HG03354 (cell line): ENCODE data around the gene SUN5.

Source experiments
- ATAC-seq: cut with Tn5 transposase; IDR thresholded peaks from one replicate; pipeline ENCODE4 v1.9.1; 2021; ENCODE audit warnings: mild to moderate bottlenecking; ENCODE audit not compliant: unreplicated experiment, poor library complexity, severe bottlenecking

The SUN5 gene

DNA sequence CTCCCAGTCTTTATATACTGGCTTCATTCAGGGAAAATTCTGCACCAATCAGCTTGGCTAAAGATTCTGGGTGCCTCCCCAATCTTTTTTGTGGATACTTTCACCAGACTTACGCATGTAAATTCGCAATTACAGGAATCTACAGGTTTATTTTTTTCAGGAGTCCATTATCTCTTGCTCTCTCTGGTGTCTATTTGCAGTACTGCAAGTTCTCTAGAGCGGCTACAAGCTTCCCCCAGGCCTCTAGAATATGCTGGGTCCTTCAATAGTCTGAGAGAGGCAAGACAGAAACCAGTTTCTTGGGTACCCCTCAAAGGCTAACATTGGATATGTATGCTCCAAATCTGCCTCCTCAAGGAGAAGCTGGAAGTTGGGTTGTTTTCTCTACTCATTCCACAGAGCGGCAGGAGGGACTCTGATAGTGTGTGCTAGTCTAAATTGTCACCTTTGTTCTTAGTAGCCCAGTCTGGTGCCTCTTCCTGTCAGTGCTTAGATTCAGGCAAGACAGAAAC is 58.5 kb downstream of the SUN5 start:
- no peak for ATAC-seq

DNA sequence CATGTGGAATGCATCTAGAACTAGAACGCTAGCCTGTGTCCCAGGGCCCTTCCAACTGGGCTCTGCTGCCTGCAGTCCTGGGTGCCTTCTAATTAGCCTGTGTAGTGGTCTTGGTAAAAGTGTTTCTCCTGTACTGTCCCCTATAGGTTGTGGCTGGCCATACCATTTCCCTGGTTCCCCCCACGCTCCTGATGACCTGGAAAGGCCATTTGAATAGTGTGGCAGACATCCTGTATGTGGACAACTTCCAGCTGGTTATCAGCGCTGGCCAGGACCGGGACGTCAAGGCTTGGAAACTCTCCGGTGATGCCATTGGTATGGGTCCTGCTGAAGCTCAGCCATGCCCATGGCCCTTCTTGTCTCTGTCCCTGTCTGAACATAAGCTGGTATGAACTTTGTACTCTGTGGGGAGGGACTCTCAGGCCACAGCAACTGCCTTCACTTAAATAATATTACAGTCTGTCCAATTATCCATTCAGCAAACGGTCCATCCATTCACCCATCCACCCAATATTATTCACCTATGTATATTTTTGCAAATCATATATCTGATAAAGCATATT is 60.7 kb downstream of the SUN5 start:
- no peak for ATAC-seq

DNA sequence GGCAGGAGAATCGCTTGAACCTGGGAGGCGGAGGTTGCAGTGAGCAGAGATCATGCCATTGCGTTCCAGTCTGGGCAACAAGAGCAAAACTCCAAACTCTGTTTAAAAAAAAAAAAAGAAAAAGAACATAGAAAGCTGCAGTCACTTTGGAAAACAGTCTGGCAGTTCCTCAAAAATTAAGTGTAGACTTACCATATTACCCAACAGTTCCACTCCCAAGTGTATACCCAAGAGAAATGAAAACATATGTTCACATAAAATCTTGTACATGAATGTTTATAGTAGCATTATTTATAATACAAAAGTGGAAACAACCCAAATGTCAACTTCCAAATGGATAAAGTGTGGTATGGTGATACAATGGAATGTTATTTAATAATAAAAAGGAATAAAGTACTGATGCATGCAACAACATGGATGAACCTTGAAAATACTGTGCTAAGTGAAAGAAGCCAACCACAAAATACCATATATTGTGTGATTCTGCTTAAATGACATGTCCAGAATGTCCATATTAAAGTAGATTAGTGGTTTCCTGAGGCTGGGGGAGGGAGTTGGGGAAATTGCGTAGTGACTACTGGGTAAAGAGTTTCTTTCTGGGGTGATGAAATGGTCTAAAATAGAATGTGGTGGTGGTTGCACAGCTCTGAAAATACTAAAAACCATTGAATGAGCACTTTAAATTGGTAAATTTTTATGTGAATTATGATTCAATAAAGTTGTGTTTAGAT is 62.9 kb downstream of the SUN5 start:
- ATAC-seq: no peak

- no peak for ATAC-seq
These were observed 69.7 kb downstream of the SUN5 start for GRCh38 chr20:32934580-32934979.
